Thyroid gland (tissue), 4 donors: ENCODE results near the gene MYL5. TPM values are rescaled to one million over a fixed set of nuclear protein-coding genes. Genes with fewer than 3 reads are reported as not detected.
A peak's percentile ranks its signal among the peaks of the same experiment; 100 is the strongest.

Experiments
- DNase-seq, 2 donors: peaks; one replicate each; pipeline ENCODE4 v3.0.0-alpha.2; 2019
- H3K27ac ChIP-seq, 3 donors: fragments of 200-600 bp; sonication (generic); 1 replicate in 2 of 3; 2 replicates in 1 of 3; pipeline ENCODE4 v1.5.1; 2016 to 2019; ENCODE audit warnings: mild to moderate bottlenecking in 1 of 3, moderate library complexity in 1 of 3
- H3K27me3 ChIP-seq: fragments of 200-600 bp; sonication (generic); one replicate; pipeline ENCODE4 v1.5.1; 2019
- H3K36me3 ChIP-seq, 2 donors: fragments of 200-600 bp; sonication (generic); one replicate each; pipeline ENCODE4 v1.5.1; 2016 to 2019
- H3K4me1 ChIP-seq, 2 donors: fragments of 200-600 bp; sonication (generic); one replicate each; pipeline ENCODE4 v1.5.1; 2017 to 2019
- H3K4me3 ChIP-seq, 3 donors: fragments of 200-600 bp; sonication (generic); replicated peaks in 1 of 3; 1 replicate in 2 of 3; 2 replicates in 1 of 3; pipeline ENCODE4 v1.5.1; 2016; ENCODE audit warnings: mild to moderate bottlenecking in 1 of 3
- H3K9me3 ChIP-seq: fragments of 200-600 bp; sonication (generic); one replicate; pipeline ENCODE4 v1.5.1; 2017
- POLR2A ChIP-seq, 2 donors: fragments of 450-650 bp; IDR thresholded peaks; one replicate each; pipeline ENCODE4 v1.6.1; 2017; ENCODE audit warnings: antibody characterized with exemption in 2 of 2, mild to moderate bottlenecking in 2 of 2, moderate library complexity in 1 of 2
- WGBS, 2 donors: methylation state at CpG; one replicate each; pipeline ENCODE4 v1.1.5; 2017; 5-methylcytosine and 5-hydroxymethylcytosine counted together
- intact Hi-C: fragments of 100-400 bp; cut with DNase I; formaldehyde crosslinking; loops from one replicate; pipeline ENCODE4 v1.15.1; 2023
- total RNA-seq, 4 donors: library from RNA; depleted of rRNA; stranded (reverse); fragments of >200 nt; gene quantifications; one replicate each; pipeline ENCODE4 v1.2.3, GENCODE V29; 2016
- TF ChIP-seq, protein P1 (sequence below), 6 experiments: fragments of 200-600 bp in 3 of 6; fragments of 450-650 bp in 3 of 6; sonication (generic) in 3 of 6; IDR thresholded peaks; one replicate each; pipeline ENCODE4 v1.5.1; 2016 to 2019; ENCODE audit warnings: antibody characterized with exemption in 6 of 6, mild to moderate bottlenecking in 2 of 6, inconsistent platforms in 1 of 6, moderate library complexity in 1 of 6

The MYL5 gene
- total RNA-seq, 4 donors from 2014 or later = 13.0 to 17.5 (median 14.2) TPM

DNA sequence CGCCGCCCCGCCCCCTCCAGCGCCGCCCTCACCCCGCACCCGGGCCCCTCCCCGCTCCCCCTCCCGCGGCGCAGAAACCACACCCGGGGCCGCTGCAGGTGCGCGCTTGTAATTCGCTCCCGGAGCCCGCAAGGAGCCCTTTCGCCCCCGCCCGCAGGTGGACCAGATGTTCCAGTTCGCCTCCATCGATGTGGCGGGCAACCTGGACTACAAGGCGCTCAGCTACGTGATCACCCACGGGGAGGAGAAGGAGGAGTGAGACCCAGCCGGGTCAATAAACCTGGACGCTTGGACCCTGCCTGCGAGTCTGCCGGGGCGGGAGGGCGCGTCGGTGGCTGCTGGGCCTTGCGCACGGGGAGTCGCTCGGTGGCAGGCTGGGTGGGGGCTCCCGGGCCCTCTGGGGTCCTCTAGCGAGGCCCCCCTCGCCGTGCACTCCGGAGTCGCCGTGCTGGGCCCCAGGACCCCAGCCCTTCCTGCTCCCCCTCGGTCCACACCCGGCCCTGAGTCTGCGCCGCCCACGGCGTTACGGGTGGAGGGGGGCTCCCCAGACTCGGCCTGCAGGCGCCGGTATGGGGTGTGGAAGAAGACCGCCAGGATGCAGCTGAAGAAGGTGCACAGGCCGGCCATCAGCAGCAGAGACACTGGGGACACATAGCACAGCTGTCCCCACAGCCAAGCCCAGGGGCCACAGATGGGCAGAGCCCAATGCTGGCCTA is 7.6 kb downstream of the MYL5 start:
- Histone ChIP-seq H3K36me3 (no peaks in the 10 kb centered on the region), H3K27me3 (no peaks in the 10 kb centered on the region), H3K9me3 (no peaks in the 10 kb centered on the region), H3K27ac (no peak overlapping the region), H3K4me1 (peaks cover 10 to 27% of the 10 kb centered on the region in 2 donors), H3K4me3 (no peak overlapping the region)
- TF ChIP-seq, protein P1, sequence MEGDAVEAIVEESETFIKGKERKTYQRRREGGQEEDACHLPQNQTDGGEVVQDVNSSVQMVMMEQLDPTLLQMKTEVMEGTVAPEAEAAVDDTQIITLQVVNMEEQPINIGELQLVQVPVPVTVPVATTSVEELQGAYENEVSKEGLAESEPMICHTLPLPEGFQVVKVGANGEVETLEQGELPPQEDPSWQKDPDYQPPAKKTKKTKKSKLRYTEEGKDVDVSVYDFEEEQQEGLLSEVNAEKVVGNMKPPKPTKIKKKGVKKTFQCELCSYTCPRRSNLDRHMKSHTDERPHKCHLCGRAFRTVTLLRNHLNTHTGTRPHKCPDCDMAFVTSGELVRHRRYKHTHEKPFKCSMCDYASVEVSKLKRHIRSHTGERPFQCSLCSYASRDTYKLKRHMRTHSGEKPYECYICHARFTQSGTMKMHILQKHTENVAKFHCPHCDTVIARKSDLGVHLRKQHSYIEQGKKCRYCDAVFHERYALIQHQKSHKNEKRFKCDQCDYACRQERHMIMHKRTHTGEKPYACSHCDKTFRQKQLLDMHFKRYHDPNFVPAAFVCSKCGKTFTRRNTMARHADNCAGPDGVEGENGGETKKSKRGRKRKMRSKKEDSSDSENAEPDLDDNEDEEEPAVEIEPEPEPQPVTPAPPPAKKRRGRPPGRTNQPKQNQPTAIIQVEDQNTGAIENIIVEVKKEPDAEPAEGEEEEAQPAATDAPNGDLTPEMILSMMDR (IDR thresholded peaks at IDR 0.05) = no peak
- no peak for TF ChIP-seq POLR2A (IDR thresholded peaks at IDR 0.05)
- WGBS, 2 donors = 78 to 89% methylated on average over 13 to 41 of the region's 58 CpGs
- intact Hi-C loops = no loop called here
- no peak for DNase-seq

GRCh38 chr4:682490-683172 is 8.3 kb downstream of the MYL5 start:
- no peaks in the 10 kb centered on the region for H3K9me3 ChIP-seq
- 64 to 91% methylated on average over 15 to 22 of the region's 23 CpGs for WGBS, 2 donors
- intact Hi-C loops = no loop called here
- no peak for DNase-seq
- peaks cover 10 to 32% of the 10 kb centered on the region in 2 donors for H3K4me1 ChIP-seq
- no peaks in the 10 kb centered on the region for H3K36me3 ChIP-seq
- no peak overlapping the region for H3K27ac ChIP-seq
- no peak overlapping the region for H3K4me3 ChIP-seq
- no peaks in the 10 kb centered on the region for H3K27me3 ChIP-seq
- TF ChIP-seq, protein P1 (IDR thresholded peaks at IDR 0.05) = no peak
- no peak for TF ChIP-seq POLR2A (IDR thresholded peaks at IDR 0.05)

- Histone ChIP-seq H3K36me3 (no peaks in the 10 kb centered on the region), H3K9me3 (no peaks in the 10 kb centered on the region), H3K27me3 (no peaks in the 10 kb centered on the region), H3K27ac (no peak overlapping the region), H3K4me3 (no peak overlapping the region), H3K4me1 (peaks cover 17 to 39% of the 10 kb centered on the region in 2 donors)
- intact Hi-C loops = no loop called here
- WGBS, 2 donors = 80 to 93% methylated on average over 5 to 17 of the region's 25 CpGs
- DNase-seq = no peak
- TF ChIP-seq, protein P1 (IDR thresholded peaks at IDR 0.05) = no peak
- no peak for TF ChIP-seq POLR2A (IDR thresholded peaks at IDR 0.05)
Measured at GRCh38 chr4:683247-683897, 9.0 kb downstream of the MYL5 start.

DNA sequence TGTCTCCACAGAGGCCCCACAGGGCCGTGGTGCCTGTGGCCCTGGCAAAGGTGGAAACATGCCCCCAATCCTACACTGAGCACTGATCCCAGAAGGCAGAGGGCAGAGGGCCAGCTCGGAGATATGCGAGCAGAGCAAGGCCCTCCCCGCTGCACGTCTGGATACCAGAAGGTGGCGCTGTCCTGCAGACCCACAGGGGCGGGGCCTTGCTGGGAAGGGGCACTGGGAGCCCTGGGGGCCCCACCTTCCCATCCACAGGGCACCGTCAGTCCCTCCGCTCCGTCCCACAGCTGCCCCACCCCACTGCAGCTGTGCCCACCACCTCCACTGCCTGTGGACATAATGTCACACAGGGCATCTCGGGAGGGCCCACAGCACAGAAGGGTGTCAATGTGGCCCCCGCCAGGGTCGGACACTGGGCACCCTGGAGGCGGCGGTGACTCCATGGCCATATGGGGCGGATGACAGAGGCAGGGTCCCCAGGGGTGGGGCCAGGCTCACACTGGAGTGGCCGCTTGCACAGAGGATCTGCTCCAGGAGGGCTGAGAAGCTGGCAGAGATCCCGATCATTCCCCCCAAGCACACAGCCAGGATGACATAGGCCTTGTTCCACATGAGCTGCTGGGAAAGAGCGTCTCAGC is 9.8 kb downstream of the MYL5 start:
- no peak for TF ChIP-seq POLR2A (IDR thresholded peaks at IDR 0.05)
- TF ChIP-seq, protein P1 (IDR thresholded peaks at IDR 0.05) = peak in 5 of 6 experiments; percentile 33 to 75 (median 64)
- no peak overlapping the region for H3K4me3 ChIP-seq
- WGBS, 2 donors = 3% methylated on average over 6 of the region's 19 CpGs; no CpG with 5 or more reads in 1 of the 2 donors

More for the DNA sequence above, 9.8 kb downstream of the MYL5 start:
- Histone ChIP-seq H3K9me3 (no peaks in the 10 kb centered on the region), H3K27ac (no peak overlapping the region), H3K27me3 (no peaks in the 10 kb centered on the region), H3K4me1 (peaks cover 20 to 47% of the 10 kb centered on the region in 2 donors), H3K36me3 (no peaks in the 10 kb centered on the region)
- intact Hi-C loops = no loop called here
- DNase-seq = peak; percentile 76 to 84
